ENCODE results near the gene RPL27. TPM values are rescaled to one million over a fixed set of nuclear protein-coding genes. Genes with fewer than 3 reads are reported as not detected.
A peak's percentile ranks its signal among the peaks of the same experiment; 100 is the strongest.

Gene RPL27
- total and polyA plus RNA-seq, 2 donors (not counting 3 experiments of a cell fraction or from before 2014, with no cell fraction given): 1,014 to 2,467 TPM

- H2AFZ ChIP-seq (ENCODE audit: low read depth, low read length): no peak overlapping the region
- H3K27me3 ChIP-seq (ENCODE audit: control insufficient read depth in 2 of 2, insufficient read depth in 2 of 2, low read length in 2 of 2): no peaks in the 10 kb centered on the region
- peaks cover 0 to 6% of the 10 kb centered on the region in 2 experiments for H3K36me3 ChIP-seq (ENCODE audit: control insufficient read depth in 2 of 2, extremely low read depth in 1 of 2, insufficient read depth in 2 of 2, low read length in 2 of 2)
- no peak overlapping the region for H3K4me3 ChIP-seq (replicated peaks in 1 of 3; ENCODE audit: insufficient read depth in 1 of 3, low read depth in 1 of 3, low read length in 3 of 3)
- no peak overlapping the region for H3K9ac ChIP-seq (replicated peaks; ENCODE audit: extremely low read depth, insufficient read depth, low read length)
- H3K9me3 ChIP-seq (replicated peaks; ENCODE audit: control insufficient read depth, insufficient read depth, low read length): no peaks in the 10 kb centered on the region
- no peak for FAIRE-seq
- CTCF ChIA-PET: interaction anchor here (0.9 kb wide), 1 partner anchor 22 kb away, joined by 3 read pairs; no protein-coding TSS in a partner anchor
- H3K27ac ChIP-seq (ENCODE audit: insufficient read depth, low read depth, low read length): no peak overlapping the region
- no peak for DNase-seq (ENCODE audit: low read depth, low spot score)
- intact Hi-C loops (cut with micrococcal nuclease) (no loop called here), dilution Hi-C loops (cut with MboI; ENCODE audit: extremely low pct_ligation_motif_present, low sequenced_read_pairs) (no loop called here)
- H3K9me1 ChIP-seq (replicated peaks; ENCODE audit: control insufficient read depth, extremely low read depth, insufficient read depth, low read length): no peaks in the 10 kb centered on the region
- no TSS peak for BruUV-seq (replicated peaks)
- no peaks in the 10 kb centered on the region for H3K4me1 ChIP-seq (ENCODE audit: control insufficient read depth, extremely low read depth, insufficient read depth, low read length)
- TF ChIP-seq GATA2 (IDR thresholded peaks at IDR 0.05; ENCODE audit: insufficient read depth, insufficient read length, low read depth, low read length) (no peak), MYC (IDR thresholded peaks at IDR 0.05; ENCODE audit: low read depth, low read length) (no peak), MAX (IDR thresholded peaks at IDR 0.05; ENCODE audit: insufficient read depth, insufficient read length) (no peak), CTCF (IDR thresholded peaks at IDR 0.05; ENCODE audit: extremely low read depth in 1 of 2, insufficient read depth in 1 of 2, low read depth in 1 of 2, low read length in 2 of 2) (no peak), JUN (IDR thresholded peaks at IDR 0.05; ENCODE audit: borderline replicate concordance, insufficient read depth, insufficient read length, low read depth) (no peak)
- no peaks in the 10 kb centered on the region for H3K79me2 ChIP-seq (ENCODE audit: control insufficient read depth, insufficient read depth, low read length)
- no peaks in the 10 kb centered on the region for H4K20me1 ChIP-seq (replicated peaks; ENCODE audit: control insufficient read depth, extremely low read depth, insufficient read depth, low read length)
- H3K4me2 ChIP-seq (ENCODE audit: insufficient read depth, low read length): no peak overlapping the region
- POLR2A ChIA-PET: no interaction called here
Measured at GRCh38 chr17:43051969-43052368, 53.8 kb downstream of the RPL27 start.

Small RNA genes within 50 kb of the gene (small RNA-seq; reads per million reads assigned to genes)
- gene AARSD1 (ENCODE audit: insufficient read depth, insufficient read length, low read depth, low replicate concordance): 3.7 reads per million, percentile 26 among the genes with 10 or more reads in this experiment

Other genes starting within 250 kb of the RPL27 start
- gene RAMP2, start 237.2 kb upstream of the RPL27 start, total RNA-seq: 71.0 and 106 TPM in 2 replicates
- 192 and 262 TPM in 2 replicates for gene RAMP2, start 237.2 kb upstream of the RPL27 start, polyA plus RNA-seq
- 45.0 and 47.1 TPM in 2 replicates for gene VPS25, start 225.0 kb upstream of the RPL27 start, total RNA-seq
- 86.8 and 107 TPM in 2 replicates for gene VPS25, start 225.0 kb upstream of the RPL27 start, polyA plus RNA-seq
- 1.9 TPM in 2 replicates for gene WNK4, start 217.8 kb upstream of the RPL27 start, total RNA-seq
- gene WNK4, start 217.8 kb upstream of the RPL27 start, polyA plus RNA-seq: 0.48 and 0.84 TPM in 2 replicates
- gene COA3, start 199.7 kb upstream of the RPL27 start, total RNA-seq: 56.6 and 57.5 TPM in 2 replicates
- gene COA3, start 199.7 kb upstream of the RPL27 start, polyA plus RNA-seq: 126 and 139 TPM in 2 replicates
- gene CNTD1, start 199.6 kb upstream of the RPL27 start, total RNA-seq: not detected in 2 replicates
- gene CNTD1, start 199.6 kb upstream of the RPL27 start, polyA plus RNA-seq: not detected in 2 replicates
- 92.3 and 93.5 TPM in 2 replicates for gene BECN1, start 174.1 kb upstream of the RPL27 start, total RNA-seq
- gene BECN1, start 174.1 kb upstream of the RPL27 start, polyA plus RNA-seq: 51.4 and 63.1 TPM in 2 replicates
- gene PSME3, start 165.0 kb upstream of the RPL27 start, total RNA-seq: 126 and 133 TPM in 2 replicates
- gene PSME3, start 165.0 kb upstream of the RPL27 start, polyA plus RNA-seq: 94.7 and 98.4 TPM in 2 replicates
- gene AOC2, start 153.8 kb upstream of the RPL27 start, total RNA-seq: 1.6 and 1.9 TPM in 2 replicates
- gene AOC2, start 153.8 kb upstream of the RPL27 start, polyA plus RNA-seq: 0.62 and 0.65 TPM in 2 replicates
- 0.27 and 0.44 TPM in 2 replicates for gene AOC3, start 147.2 kb upstream of the RPL27 start, total RNA-seq
- 0.11 and 0.19 TPM in 2 replicates for gene AOC3, start 147.2 kb upstream of the RPL27 start, polyA plus RNA-seq
- gene G6PC1, start 97.6 kb upstream of the RPL27 start, total RNA-seq: not detected in 2 replicates
- not detected in 2 replicates for gene G6PC1, start 97.6 kb upstream of the RPL27 start, polyA plus RNA-seq
- 39.7 and 53.2 TPM in 2 replicates for gene AARSD1, start 34.0 kb upstream of the RPL27 start, total RNA-seq
- gene AARSD1, start 34.0 kb upstream of the RPL27 start, polyA plus RNA-seq: 38.3 and 42.8 TPM in 2 replicates
- gene PTGES3L, start 18.3 kb upstream of the RPL27 start, total RNA-seq: not detected in 2 replicates
- gene PTGES3L, start 18.3 kb upstream of the RPL27 start, polyA plus RNA-seq: 0.23 and 0.45 TPM in 2 replicates
- 11.7 and 12.0 TPM in 2 replicates for gene RUNDC1, start 17.9 kb upstream of the RPL27 start, total RNA-seq
- 7.3 and 9.2 TPM in 2 replicates for gene RUNDC1, start 17.9 kb upstream of the RPL27 start, polyA plus RNA-seq
- gene IFI35, start 8.4 kb downstream of the RPL27 start, total RNA-seq: 9.4 and 11.1 TPM in 2 replicates
- gene IFI35, start 8.4 kb downstream of the RPL27 start, polyA plus RNA-seq: 22.5 and 23.5 TPM in 2 replicates
- 482 and 487 TPM in 2 replicates for gene VAT1, start 24.0 kb downstream of the RPL27 start, total RNA-seq
- gene VAT1, start 24.0 kb downstream of the RPL27 start, polyA plus RNA-seq: 339 and 370 TPM in 2 replicates
- 0.53 and 0.97 TPM in 2 replicates for gene RND2, start 26.8 kb downstream of the RPL27 start, total RNA-seq
- 0.60 and 0.81 TPM in 2 replicates for gene RND2, start 26.8 kb downstream of the RPL27 start, polyA plus RNA-seq
- 25.7 and 29.0 TPM in 2 replicates for gene BRCA1, start 126.9 kb downstream of the RPL27 start, total RNA-seq
- gene BRCA1, start 126.9 kb downstream of the RPL27 start, polyA plus RNA-seq: 13.5 and 14.3 TPM in 2 replicates
- 52.1 and 57.0 TPM in 2 replicates for gene NBR1, start 172.8 kb downstream of the RPL27 start, total RNA-seq
- 22.9 and 26.4 TPM in 2 replicates for gene NBR1, start 172.8 kb downstream of the RPL27 start, polyA plus RNA-seq
- gene TMEM106A, start 213.5 kb downstream of the RPL27 start, total RNA-seq: 11.5 and 14.8 TPM in 2 replicates
- 12.9 and 14.3 TPM in 2 replicates for gene TMEM106A, start 213.5 kb downstream of the RPL27 start, polyA plus RNA-seq
- gene CCDC200, start 230.2 kb downstream of the RPL27 start, total RNA-seq: not detected in 2 replicates
- gene CCDC200, start 230.2 kb downstream of the RPL27 start, polyA plus RNA-seq: not detected in 2 replicates
- 3,596 and 4,679 TPM in 2 replicates for gene RNU2-1, start 235.6 kb downstream of the RPL27 start, total RNA-seq
- not detected in 2 replicates for gene RNU2-1, start 235.6 kb downstream of the RPL27 start, polyA plus RNA-seq

Measured in endothelial cell of umbilical vein (primary cell).